HPDE6-E6E7 (cell line): ENCODE measurements around the gene SNX11.

Experiments used
- DNase-seq: peaks from one replicate; pipeline ENCODE4 v3.0.0; 2011; ENCODE audit warnings: missing footprints; ENCODE audit errors: extremely low spot score

Gene SNX11

GRCh38 chr17:48161127-48161905, 53.8 kb downstream of the SNX11 start:
- DNase-seq, result no peak

- no peak for DNase-seq
Measured at GRCh38 chr17:48162306-48162934, 54.9 kb downstream of the SNX11 start.

- DNase-seq, result no peak
Measured at GRCh38 chr17:48162946-48163506, 55.5 kb downstream of the SNX11 start.

- no peak for DNase-seq
Measured at GRCh38 chr17:48163809-48164208, 56.2 kb downstream of the SNX11 start.

- no peak for DNase-seq
Measured at GRCh38 chr17:48169926-48170325, 62.4 kb downstream of the SNX11 start.
